B cell (primary cell): ENCODE measurements around the gene PRRC1. TPM values are rescaled to one million over a fixed set of nuclear protein-coding genes. Genes with fewer than 3 reads are reported as not detected.

Experiments
- ATAC-seq: fragments of 200-7000 bp; cut with Tn5 transposase; one replicate; pipeline ENCODE4 v1.10.0; 2021; ENCODE audit warnings: low read depth, mild to moderate bottlenecking, moderate number of reproducible peaks, moderate library complexity
- CTCF ChIA-PET: fragments of 350-600 bp; sonication (Branson Sonifier 250); formaldehyde crosslinking; loops from one replicate; lab custom pipeline; 2021; ENCODE audit warnings: antibody characterized with exemption, inconsistent platforms; lab: Charles Lee
- POLR2A ChIA-PET: fragments of 350-600 bp; sonication (Branson Sonifier 250); formaldehyde crosslinking; loops from one replicate; lab custom pipeline; 2021; ENCODE audit warnings: antibody characterized with exemption; lab: Charles Lee
- DNase-seq: peaks from one replicate; pipeline ENCODE4 v3.0.0; 2013
- H2AFZ ChIP-seq: 2 replicates; pipeline ENCODE4 v1.6.1; 2012; ENCODE audit warnings: mild to moderate bottlenecking, low read depth, low read length; ENCODE audit not compliant: insufficient read depth, poor library complexity, severe bottlenecking
- H3K27ac ChIP-seq, 2 donors: 1 replicate in 1 of 2; 2 replicates in 1 of 2; pipeline ENCODE4 v1.5.1; 2012 to 2013; ENCODE audit warnings: low read length in 2 of 2, mild to moderate bottlenecking in 2 of 2, moderate library complexity in 1 of 2
- H3K27me3 ChIP-seq, 4 experiments: fragments of 200-600 bp in 1 of 4; sonication (generic) in 1 of 4; replicated peaks in 1 of 4; 1 replicate in 2 of 4; 2 replicates in 2 of 4; pipeline versions ENCODE4 v1.6.1 to v1.7.0; 2013 to 2016; ENCODE audit warnings: low read length in 3 of 4, mild to moderate bottlenecking in 2 of 4, mixed read lengths in 1 of 4, moderate library complexity in 1 of 4; ENCODE audit not compliant: insufficient read depth in 4 of 4, control insufficient read depth in 3 of 4; ENCODE audit errors: control extremely low read depth in 1 of 4
- H3K36me3 ChIP-seq, 2 experiments: replicated peaks in 1 of 2; 1 replicate in 1 of 2; 2 replicates in 1 of 2; pipeline versions ENCODE4 v1.6.1 to v1.7.1; 2013; ENCODE audit warnings: low read length in 1 of 2; ENCODE audit not compliant: insufficient read depth in 2 of 2, control insufficient read depth in 1 of 2; ENCODE audit errors: control extremely low read depth in 1 of 2, extremely low read depth in 1 of 2
- H3K4me1 ChIP-seq, 2 donors: fragments of 200-600 bp in 1 of 2; sonication (generic) in 1 of 2; 1 replicate in 1 of 2; 2 replicates in 1 of 2; pipeline versions ENCODE4 v1.5.1 to v1.6.1; 2013 to 2017; ENCODE audit warnings: low read length in 2 of 2; ENCODE audit not compliant: control insufficient read depth in 2 of 2, insufficient read depth in 2 of 2
- H3K4me2 ChIP-seq: replicated peaks from 2 replicates; pipeline ENCODE3; 2012; ENCODE audit warnings: mild to moderate bottlenecking, low read depth, low read length; ENCODE audit not compliant: poor library complexity, severe bottlenecking
- H3K4me3 ChIP-seq, 5 experiments: fragments of 200-600 bp in 1 of 5; sonication (generic) in 1 of 5; 1 replicate in 3 of 5; 2 replicates in 2 of 5; pipeline versions ENCODE4 v1.5.1 to v1.7.0; 2011 to 2016; ENCODE audit warnings: low read length in 4 of 5, mild to moderate bottlenecking in 4 of 5, low read depth in 2 of 5, control low read depth in 1 of 5, moderate library complexity in 1 of 5; ENCODE audit not compliant: insufficient read depth in 1 of 5; ENCODE audit errors: control extremely low read depth in 1 of 5, extremely low read depth in 1 of 5
- H3K79me2 ChIP-seq: fragments of 200-600 bp; sonication (generic); one replicate; pipeline ENCODE4 v1.6.0; 2016; ENCODE audit warnings: low read length; ENCODE audit not compliant: control insufficient read depth, insufficient read depth
- H3K9ac ChIP-seq: fragments of 200-600 bp; sonication (generic); 2 replicates; pipeline ENCODE4 v1.6.1; 2017; ENCODE audit warnings: mild to moderate bottlenecking, low read length, moderate library complexity
- H3K9me3 ChIP-seq, 3 donors: one replicate each; pipeline versions ENCODE4 v1.6.1 to v1.7.1; 2013; ENCODE audit warnings: low read length in 2 of 3; ENCODE audit not compliant: control insufficient read depth in 2 of 3, insufficient read depth in 1 of 3; ENCODE audit errors: control extremely low read depth in 1 of 3
- H4K20me1 ChIP-seq: 2 replicates; pipeline ENCODE4 v1.6.0; 2012; ENCODE audit warnings: mild to moderate bottlenecking, low read length; ENCODE audit not compliant: insufficient read depth, control insufficient read depth, poor library complexity, severe bottlenecking
- H3K27ac Mint-ChIP-seq: one replicate; pipeline ENCODE4 v1.8.0; 2021; ENCODE audit warnings: mixed read lengths
- H3K27me3 Mint-ChIP-seq: one replicate; pipeline ENCODE4 v1.8.0; 2021; ENCODE audit warnings: mixed read lengths
- H3K4me1 Mint-ChIP-seq: one replicate; pipeline ENCODE4 v1.8.0; 2021; ENCODE audit warnings: mixed read lengths
- H3K4me3 Mint-ChIP-seq: one replicate; pipeline ENCODE4 v1.8.0; 2021; ENCODE audit warnings: mixed read lengths
- H3K9me3 Mint-ChIP-seq: one replicate; pipeline ENCODE4 v1.8.0; 2022; ENCODE audit warnings: mixed read lengths; ENCODE audit not compliant: insufficient read depth
- EZH2 ChIP-seq: IDR thresholded peaks from 2 replicates; pipeline ENCODE4 v1.6.1; 2012; ENCODE audit warnings: borderline replicate concordance, low read depth, mild to moderate bottlenecking, moderate library complexity, low read length; ENCODE audit not compliant: insufficient read depth, poor library complexity, severe bottlenecking
- WGBS: methylation state at CpG from one replicate; pipeline ENCODE4 v1.1.5; 2013; ENCODE audit warnings: missing lambda C conversion rate; ENCODE audit not compliant: insufficient coverage; 5-methylcytosine and 5-hydroxymethylcytosine counted together
- intact Hi-C: fragments of 100-400 bp; cut with micrococcal nuclease; formaldehyde crosslinking; loops from one replicate; pipeline ENCODE4 v1.10.0; 2022
- polyA plus RNA-seq: library from polyadenylated mRNA; depleted of rRNA; stranded (reverse); fragments of >200 nt; gene quantifications from 2 replicates; pipeline ENCODE4 v1.2.3, GENCODE V29; 2012
- total RNA-seq, 2 donors: library from RNA; stranded (reverse); fragments of 120-200 nt in 1 of 2; gene quantifications; 1 replicate in 1 of 2; 2 replicates in 1 of 2; pipeline versions ENCODE4 v1.2.3 to v1.2.4, GENCODE V29; 2013 to 2022
- TF ChIP-seq, protein P1 (sequence below): fragments of 200-600 bp; IDR thresholded peaks from one replicate; pipeline ENCODE4 v1.8.0; 2022; ENCODE audit warnings: antibody characterized with exemption, mild to moderate bottlenecking

Gene PRRC1
- total and polyA plus RNA-seq, 2 donors (not counting 1 experiment from before 2014, with no cell fraction given): 9.7 to 35.5 TPM

DNA sequence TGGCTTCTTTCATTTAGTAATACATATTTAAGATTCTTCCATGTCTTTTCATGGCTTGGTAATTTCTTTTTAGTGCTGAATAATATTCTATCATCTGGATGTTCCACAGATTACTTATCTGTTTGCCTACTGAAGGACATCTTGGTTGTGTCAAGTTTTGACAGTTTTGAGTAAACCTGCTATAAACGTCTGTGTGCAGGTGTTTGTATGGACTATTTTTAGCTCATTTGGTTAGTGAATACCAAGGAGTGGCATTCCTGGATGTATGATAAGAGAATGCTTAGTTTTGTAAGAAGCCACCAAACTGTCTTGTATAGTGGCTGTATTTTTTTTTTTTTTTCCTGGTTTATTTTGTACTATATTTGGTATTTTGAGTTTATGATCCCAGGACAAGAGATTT lies 38.4 kb downstream of the PRRC1 start:
- no peak overlapping the region for H3K27ac Mint-ChIP-seq
- no peaks in the 10 kb centered on the region for H3K9me3 ChIP-seq
- TF ChIP-seq, protein P1, sequence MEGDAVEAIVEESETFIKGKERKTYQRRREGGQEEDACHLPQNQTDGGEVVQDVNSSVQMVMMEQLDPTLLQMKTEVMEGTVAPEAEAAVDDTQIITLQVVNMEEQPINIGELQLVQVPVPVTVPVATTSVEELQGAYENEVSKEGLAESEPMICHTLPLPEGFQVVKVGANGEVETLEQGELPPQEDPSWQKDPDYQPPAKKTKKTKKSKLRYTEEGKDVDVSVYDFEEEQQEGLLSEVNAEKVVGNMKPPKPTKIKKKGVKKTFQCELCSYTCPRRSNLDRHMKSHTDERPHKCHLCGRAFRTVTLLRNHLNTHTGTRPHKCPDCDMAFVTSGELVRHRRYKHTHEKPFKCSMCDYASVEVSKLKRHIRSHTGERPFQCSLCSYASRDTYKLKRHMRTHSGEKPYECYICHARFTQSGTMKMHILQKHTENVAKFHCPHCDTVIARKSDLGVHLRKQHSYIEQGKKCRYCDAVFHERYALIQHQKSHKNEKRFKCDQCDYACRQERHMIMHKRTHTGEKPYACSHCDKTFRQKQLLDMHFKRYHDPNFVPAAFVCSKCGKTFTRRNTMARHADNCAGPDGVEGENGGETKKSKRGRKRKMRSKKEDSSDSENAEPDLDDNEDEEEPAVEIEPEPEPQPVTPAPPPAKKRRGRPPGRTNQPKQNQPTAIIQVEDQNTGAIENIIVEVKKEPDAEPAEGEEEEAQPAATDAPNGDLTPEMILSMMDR: no peak
- H3K9ac ChIP-seq: no peak overlapping the region
- no peaks in the 10 kb centered on the region for H3K27me3 ChIP-seq
- no peaks in the 10 kb centered on the region for H3K9me3 Mint-ChIP-seq
- CTCF ChIA-PET: no interaction called here
- peaks cover 2 to 26% of the 10 kb centered on the region in 2 experiments for H3K36me3 ChIP-seq
- POLR2A ChIA-PET: interaction anchor here (0.6 kb wide), 1 partner anchor 201 kb away, joined by 3 read pairs; no protein-coding TSS in a partner anchor
- H3K4me3 ChIP-seq: no peak overlapping the region
- H3K4me3 Mint-ChIP-seq: no peak overlapping the region
- H3K27me3 Mint-ChIP-seq: no peaks in the 10 kb centered on the region
- H4K20me1 ChIP-seq: no peaks in the 10 kb centered on the region
- 29% methylated on average over 1 of the region's 1 CpG for WGBS
- no peaks in the 10 kb centered on the region for H3K79me2 ChIP-seq
- no peak overlapping the region for H3K27ac ChIP-seq
- intact Hi-C loops: no loop called here
- no peak overlapping the region for H2AFZ ChIP-seq
- ATAC-seq (no peak), DNase-seq (no peak)
- no peaks in the 10 kb centered on the region for H3K4me1 Mint-ChIP-seq
- H3K4me2 ChIP-seq: no peak overlapping the region
- no peaks in the 10 kb centered on the region for H3K4me1 ChIP-seq

DNA sequence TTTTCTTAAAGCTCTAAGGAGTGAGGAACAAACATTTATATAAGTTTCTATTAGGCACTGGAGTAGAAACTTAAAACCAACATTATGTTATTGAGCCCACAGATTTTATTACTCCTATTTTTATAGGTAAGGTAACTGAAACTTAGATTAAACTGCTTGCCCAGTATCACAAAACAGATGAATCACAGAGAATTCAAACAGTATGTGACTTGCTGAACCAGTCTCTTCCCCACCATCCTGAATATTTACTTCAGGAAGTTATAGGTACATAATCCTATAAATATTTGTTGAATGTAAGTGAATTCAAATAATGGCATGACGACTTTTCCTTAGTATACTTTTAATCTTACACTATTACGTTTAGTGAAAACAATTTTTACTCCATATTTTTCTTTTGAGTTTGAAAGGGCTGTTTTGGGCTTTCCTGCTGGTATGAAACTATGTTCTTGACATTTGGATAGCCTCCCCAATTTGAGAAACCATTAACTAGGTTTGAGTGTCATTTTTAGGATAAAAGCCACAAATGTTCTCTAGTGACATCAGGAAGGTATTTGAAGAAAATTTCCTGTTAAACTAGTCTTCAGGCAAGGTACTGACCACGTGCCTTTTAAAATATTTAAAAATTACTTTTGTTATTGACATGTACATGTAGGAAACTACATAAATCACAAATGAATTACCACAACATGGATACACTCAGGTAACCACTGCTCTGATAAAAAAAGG lies 39.3 kb downstream of the PRRC1 start:
- no peak for ATAC-seq
- ChIA-PET CTCF (no interaction called here), POLR2A (no interaction called here)
- Histone ChIP-seq H3K4me3 (no peak overlapping the region), H2AFZ (no peak overlapping the region), H3K79me2 (no peaks in the 10 kb centered on the region), H3K27me3 (no peaks in the 10 kb centered on the region), H3K36me3 (peaks cover 2 to 18% of the 10 kb centered on the region in 2 experiments), H3K27ac (no peak overlapping the region), H3K9ac (no peak overlapping the region), H4K20me1 (no peaks in the 10 kb centered on the region), H3K4me2 (no peak overlapping the region), H3K9me3 (no peaks in the 10 kb centered on the region), H3K4me1 (no peaks in the 10 kb centered on the region)
- Mint-ChIP-seq H3K4me3 (no peak overlapping the region), H3K9me3 (no peaks in the 10 kb centered on the region), H3K27ac (no peak overlapping the region), H3K4me1 (no peaks in the 10 kb centered on the region), H3K27me3 (no peaks in the 10 kb centered on the region)
- no peak for DNase-seq
- intact Hi-C loops: no loop called here
- WGBS: no CpG with 5 or more reads among the region's 3 CpGs
- TF ChIP-seq, protein P1: no peak
- no peak for TF ChIP-seq EZH2
